K562 (cell line): ENCODE results near the gene CNNM3. TPM values are rescaled to one million over a fixed set of nuclear protein-coding genes. Genes with fewer than 3 reads are reported as not detected.

Experiments used
- ARNT ChIP-seq, 2 experiments: fragments of 450-650 bp; IDR thresholded peaks; 2 replicates each; pipeline ENCODE4 v1.6.1; 2016; ENCODE audit warnings: mild to moderate bottlenecking in 1 of 2
- BRCA1 ChIP-seq, 2 experiments: fragments of 450-650 bp in 1 of 2; sonication (generic) in 1 of 2; formaldehyde crosslinking in 1 of 2; IDR thresholded peaks; 2 replicates each; pipeline versions ENCODE4 v1.5.0 to v1.6.1; 2017 to 2020; ENCODE audit warnings: mild to moderate bottlenecking in 1 of 2, missing genetic modification reagents in 1 of 2
- CHD7 ChIP-seq: fragments of 200-600 bp; sonication (generic); IDR thresholded peaks from one replicate; pipeline ENCODE4 v1.6.1; 2012; ENCODE audit warnings: mild to moderate bottlenecking, low read depth, low read length, inconsistent platforms
- FUS ChIP-seq: fragments of 200-400 bp; formaldehyde crosslinking; optimal IDR thresholded peaks from 2 replicates; pipeline ENCODE3; 2017; ENCODE audit warnings: low read depth, low read length
- GATAD2A ChIP-seq: fragments of 450-650 bp; IDR thresholded peaks from 2 replicates; pipeline ENCODE4 v1.6.1; 2017
- GTF3C2 ChIP-seq: IDR thresholded peaks from 3 replicates; pipeline ENCODE4 v1.6.1; 2011; ENCODE audit warnings: borderline replicate concordance, mild to moderate bottlenecking, moderate library complexity; ENCODE audit not compliant: insufficient read length; ENCODE audit errors: extremely low read depth
- HCFC1 ChIP-seq: IDR thresholded peaks from 2 replicates; pipeline ENCODE4 v1.6.1; 2012; ENCODE audit warnings: low read depth, low read length, improper control_type of control experiment
- MYBL2 ChIP-seq, 2 experiments: fragments of 450-650 bp in 1 of 2; sonication (generic) in 1 of 2; formaldehyde crosslinking in 1 of 2; IDR thresholded peaks; 2 replicates each; pipeline versions ENCODE4 v1.6.1 to v1.8.1; 2017 to 2022; ENCODE audit warnings: borderline replicate concordance in 1 of 2, inconsistent platforms in 1 of 2, low read depth in 1 of 2, mild to moderate bottlenecking in 1 of 2, missing genetic modification reagents in 1 of 2, moderate library complexity in 1 of 2
- RCOR1 ChIP-seq, 2 experiments: IDR thresholded peaks; 2 replicates each; pipeline ENCODE4 v1.6.1; 2012; ENCODE audit warnings: low read depth in 2 of 2, low read length in 2 of 2, borderline replicate concordance in 1 of 2, improper control_type of control experiment in 1 of 2
- ZNF12 ChIP-seq: sonication (generic); formaldehyde crosslinking; IDR thresholded peaks from 2 replicates; pipeline ENCODE4 v1.4.0; 2020; ENCODE audit warnings: mild to moderate bottlenecking, missing genetic modification reagents
- polyA plus RNA-seq, 8 experiments: library from polyadenylated mRNA; depleted of rRNA in 4 of 8; stranded (reverse) in 5 of 8; unstranded in 3 of 8; fragments of >200 nt; fragmentation: Nextera tagmentation in 2 of 8; fragmentation: Illumina TruSeq in 1 of 8; extraction: Ambion mirVana in 2 of 8; extraction: Trizol in 1 of 8; gene quantifications; 2 replicates each; pipeline versions ENCODE4 v1.2.1 to v1.2.3, GENCODE V29; 2011 to 2014; ENCODE audit warnings: inconsistent platforms in 1 of 8, missing spikeins in 1 of 8
- total RNA-seq, 7 experiments: library from RNA; depleted of rRNA in 6 of 7; stranded (reverse); fragments of >200 nt in 6 of 7; fragmentation: Illumina TruSeq in 2 of 7; extraction: Trizol in 2 of 7; gene quantifications; 2 replicates each; pipeline versions ENCODE4 v1.2.1 to v1.2.3, GENCODE V29; 2011 to 2021; ENCODE audit warnings: low replicate concordance in 1 of 7
- TF ChIP-seq, protein P1 (sequence below): sonication (generic); formaldehyde crosslinking; IDR thresholded peaks from 2 replicates; pipeline ENCODE4 v1.8.1; 2023; ENCODE audit warnings: mild to moderate bottlenecking, missing genetic modification reagents

The CNNM3 gene
- total and polyA plus RNA-seq, 9 of the 15 experiments (the other 6 are each of a cell fraction or from before 2014, with no cell fraction given): 1.4 to 16.9 (median 6.5) TPM

GRCh38 chr2:96817882-96818281 lies 1.8 kb downstream of the CNNM3 start (continued):
- TF ChIP-seq MYBL2 (IDR thresholded peaks at IDR 0.05; ENCODE audit: low read depth) (no peak), MYBL2 (CRISPR knock-in tag; IDR thresholded peaks at IDR 0.05; ENCODE audit: borderline replicate concordance) (no peak), FUS (no peak), CHD7 (no peak), BRCA1 (IDR thresholded peaks at IDR 0.05) (no peak), BRCA1 (CRISPR knock-in tag; IDR thresholded peaks at IDR 0.05) (no peak), HCFC1 (no peak), GTF3C2 (no peak), RCOR1 (IDR thresholded peaks at IDR 0.05; ENCODE audit: borderline replicate concordance in 1 of 2, low read depth in 2 of 2, low read length in 2 of 2) (peak in 1 of 2 experiments; percentile 31; a peak in 1 of 4 replicates), ZNF12 (no peak), GATAD2A (no peak), ARNT (IDR thresholded peaks at IDR 0.05) (no peak)
- TF ChIP-seq, protein P1, sequence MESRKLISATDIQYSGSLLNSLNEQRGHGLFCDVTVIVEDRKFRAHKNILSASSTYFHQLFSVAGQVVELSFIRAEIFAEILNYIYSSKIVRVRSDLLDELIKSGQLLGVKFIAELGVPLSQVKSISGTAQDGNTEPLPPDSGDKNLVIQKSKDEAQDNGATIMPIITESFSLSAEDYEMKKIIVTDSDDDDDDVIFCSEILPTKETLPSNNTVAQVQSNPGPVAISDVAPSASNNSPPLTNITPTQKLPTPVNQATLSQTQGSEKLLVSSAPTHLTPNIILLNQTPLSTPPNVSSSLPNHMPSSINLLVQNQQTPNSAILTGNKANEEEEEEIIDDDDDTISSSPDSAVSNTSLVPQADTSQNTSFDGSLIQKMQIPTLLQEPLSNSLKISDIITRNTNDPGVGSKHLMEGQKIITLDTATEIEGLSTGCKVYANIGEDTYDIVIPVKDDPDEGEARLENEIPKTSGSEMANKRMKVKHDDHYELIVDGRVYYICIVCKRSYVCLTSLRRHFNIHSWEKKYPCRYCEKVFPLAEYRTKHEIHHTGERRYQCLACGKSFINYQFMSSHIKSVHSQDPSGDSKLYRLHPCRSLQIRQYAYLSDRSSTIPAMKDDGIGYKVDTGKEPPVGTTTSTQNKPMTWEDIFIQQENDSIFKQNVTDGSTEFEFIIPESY (CRISPR knock-in tag): no peak
